LNCaP clone FGC (cell line): ENCODE measurements around the gene ANXA6.

Source experiments
- DNase-seq: peaks from one replicate; pipeline ENCODE4 v3.0.0-alpha.2; 2011; ENCODE audit warnings: low read depth
- H3K4me3 ChIP-seq: 2 replicates; pipeline ENCODE4 v1.5.1; 2011; ENCODE audit warnings: mild to moderate bottlenecking, low read depth, low read length, control low read depth
- TF ChIP-seq, protein P1 (sequence below): IDR thresholded peaks from 2 replicates; pipeline ENCODE4 v1.5.1; 2012; ENCODE audit warnings: mild to moderate bottlenecking; ENCODE audit not compliant: control insufficient read depth, insufficient read depth; ENCODE audit errors: extremely low read depth

The ANXA6 gene

DNA sequence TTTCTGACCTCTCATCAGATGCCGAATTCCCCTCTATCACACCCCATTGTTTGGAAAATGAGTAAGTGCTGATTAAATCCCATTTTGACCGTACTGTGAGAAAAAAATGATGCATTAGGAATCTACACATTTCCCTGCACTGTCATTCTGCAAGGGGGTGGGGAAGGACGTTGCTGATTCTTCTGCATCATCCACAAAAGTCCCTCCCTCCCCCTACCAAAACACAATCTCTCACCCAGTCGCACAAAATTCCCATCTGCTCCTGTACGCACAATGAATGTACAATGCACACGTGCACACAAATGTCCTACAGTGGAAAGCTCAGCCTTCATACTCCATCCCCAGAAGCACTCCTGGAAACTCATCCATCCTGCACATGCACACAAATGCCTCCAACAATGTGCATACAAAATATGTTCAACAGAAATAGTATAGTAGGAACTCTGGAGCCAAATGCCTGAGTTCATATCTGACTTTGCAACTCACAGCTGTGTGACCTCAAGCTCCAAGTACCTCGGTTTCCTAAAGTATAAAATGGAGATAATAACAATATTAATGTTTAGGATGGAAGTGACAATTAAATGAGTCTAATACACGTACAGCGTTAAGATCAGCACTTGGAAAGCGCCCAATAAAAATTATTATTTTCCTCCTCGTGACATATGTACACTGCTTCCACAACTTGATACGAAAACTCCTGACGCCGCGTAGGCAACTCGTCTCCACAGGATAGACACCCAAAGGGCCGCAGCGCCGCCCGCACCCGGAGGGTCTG lies 77.6 kb downstream of the ANXA6 start:
- TF ChIP-seq, protein P1, sequence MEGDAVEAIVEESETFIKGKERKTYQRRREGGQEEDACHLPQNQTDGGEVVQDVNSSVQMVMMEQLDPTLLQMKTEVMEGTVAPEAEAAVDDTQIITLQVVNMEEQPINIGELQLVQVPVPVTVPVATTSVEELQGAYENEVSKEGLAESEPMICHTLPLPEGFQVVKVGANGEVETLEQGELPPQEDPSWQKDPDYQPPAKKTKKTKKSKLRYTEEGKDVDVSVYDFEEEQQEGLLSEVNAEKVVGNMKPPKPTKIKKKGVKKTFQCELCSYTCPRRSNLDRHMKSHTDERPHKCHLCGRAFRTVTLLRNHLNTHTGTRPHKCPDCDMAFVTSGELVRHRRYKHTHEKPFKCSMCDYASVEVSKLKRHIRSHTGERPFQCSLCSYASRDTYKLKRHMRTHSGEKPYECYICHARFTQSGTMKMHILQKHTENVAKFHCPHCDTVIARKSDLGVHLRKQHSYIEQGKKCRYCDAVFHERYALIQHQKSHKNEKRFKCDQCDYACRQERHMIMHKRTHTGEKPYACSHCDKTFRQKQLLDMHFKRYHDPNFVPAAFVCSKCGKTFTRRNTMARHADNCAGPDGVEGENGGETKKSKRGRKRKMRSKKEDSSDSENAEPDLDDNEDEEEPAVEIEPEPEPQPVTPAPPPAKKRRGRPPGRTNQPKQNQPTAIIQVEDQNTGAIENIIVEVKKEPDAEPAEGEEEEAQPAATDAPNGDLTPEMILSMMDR, result no peak
- peak overlapping the region; percentile 81 for H3K4me3 ChIP-seq
- DNase-seq, result no peak

DNA sequence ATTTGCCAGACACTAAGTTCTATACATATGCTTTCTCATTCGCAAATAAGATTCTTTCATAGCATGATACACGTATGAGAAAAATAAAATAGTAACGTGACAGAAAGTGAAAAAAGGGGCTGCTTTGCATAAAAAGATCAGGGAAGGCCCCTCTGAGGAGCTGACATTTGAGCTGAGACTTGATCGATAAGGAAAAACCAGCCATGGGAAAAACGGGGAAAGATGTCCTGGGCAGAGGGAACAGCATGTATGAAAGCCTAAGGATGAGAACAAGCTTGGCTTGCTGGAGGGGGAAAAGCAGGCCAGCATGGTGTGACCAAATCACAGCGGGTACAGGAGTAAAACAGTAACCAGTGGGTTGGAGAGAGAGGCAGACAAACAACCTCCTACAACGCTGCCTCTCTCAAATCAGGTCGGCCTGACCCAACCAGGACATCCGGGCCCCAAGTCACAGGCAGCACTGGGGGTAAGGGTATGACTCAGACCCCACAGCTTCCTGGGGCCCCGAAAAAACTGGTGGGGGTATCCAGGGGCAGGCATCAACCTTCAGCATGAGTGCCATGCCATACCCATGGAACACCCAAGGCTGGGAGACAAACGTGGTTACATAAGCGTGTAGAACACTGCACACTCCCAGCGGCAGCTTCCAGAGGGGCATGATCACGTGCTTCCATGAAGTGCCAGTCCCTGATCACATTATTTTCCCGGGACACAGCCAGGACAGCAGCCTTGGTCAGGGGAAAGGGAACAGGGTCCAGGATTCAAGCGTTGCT lies 78.9 kb downstream of the ANXA6 start:
- DNase-seq, result no peak
- TF ChIP-seq, protein P1, result no peak
- H3K4me3 ChIP-seq, result no peak overlapping the region

DNA sequence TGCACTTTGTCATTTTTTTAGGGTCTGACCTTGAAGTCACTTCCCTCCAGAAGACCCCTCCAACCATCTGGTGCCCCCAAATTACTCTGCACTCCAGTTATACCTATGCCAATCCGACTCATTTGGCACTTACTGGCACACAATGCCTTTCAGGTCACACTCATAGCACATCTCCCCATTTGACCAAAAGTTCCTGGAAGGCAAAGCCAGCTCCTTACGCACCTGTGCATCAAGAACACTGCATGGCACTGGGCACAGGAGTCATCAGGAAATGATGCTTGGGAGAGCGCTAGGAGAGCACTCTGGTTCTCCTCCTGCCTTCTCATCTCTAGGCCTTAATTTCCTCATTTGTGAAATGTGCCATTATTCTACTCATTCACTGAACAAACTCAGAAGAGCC lies 79.6 kb downstream of the ANXA6 start:
- H3K4me3 ChIP-seq, result no peak overlapping the region
- TF ChIP-seq, protein P1, result no peak
- DNase-seq, result no peak

DNA sequence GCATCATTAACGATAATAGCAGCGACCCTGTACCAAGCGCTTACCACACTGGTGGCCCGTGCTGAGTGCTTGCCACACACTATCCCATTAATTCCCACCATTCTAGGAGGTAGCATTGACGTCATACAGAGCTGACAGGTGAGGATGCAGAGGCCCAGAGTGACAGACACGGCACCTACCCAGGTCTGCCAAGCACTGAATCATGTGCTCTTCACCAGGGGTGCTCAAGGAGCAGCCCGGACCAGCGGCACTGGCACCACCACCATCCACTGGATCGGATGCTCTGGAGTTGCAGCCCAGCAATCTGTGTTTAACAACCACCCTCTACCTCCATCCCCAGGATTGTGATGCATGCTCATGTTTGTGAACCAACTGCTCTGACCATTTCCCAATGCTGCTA lies 80.2 kb downstream of the ANXA6 start:
- no peak for DNase-seq
- H3K4me3 ChIP-seq, result no peak overlapping the region
- TF ChIP-seq, protein P1, result no peak

DNA sequence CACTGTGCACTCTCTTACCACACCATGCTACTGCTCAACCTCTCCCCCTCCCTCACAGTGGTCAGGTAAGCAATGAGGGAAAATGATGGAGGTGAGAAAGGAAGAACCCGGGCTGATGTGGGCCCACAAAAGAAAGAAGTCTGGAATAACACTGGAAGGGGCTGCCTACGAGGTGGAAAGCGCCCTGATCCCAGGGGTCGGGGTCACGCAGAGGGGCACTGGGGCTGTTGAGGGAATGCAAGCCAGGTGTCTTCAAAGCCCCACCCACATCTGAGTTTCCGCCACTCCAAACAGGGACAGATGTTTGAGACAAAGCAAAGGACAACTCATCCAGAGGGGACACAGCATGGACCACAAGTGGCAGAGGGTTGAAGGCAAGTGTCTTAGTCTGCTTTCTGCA lies 81.0 kb downstream of the ANXA6 start:
- DNase-seq, result no peak
- TF ChIP-seq, protein P1, result no peak
- no peak overlapping the region for H3K4me3 ChIP-seq

DNA sequence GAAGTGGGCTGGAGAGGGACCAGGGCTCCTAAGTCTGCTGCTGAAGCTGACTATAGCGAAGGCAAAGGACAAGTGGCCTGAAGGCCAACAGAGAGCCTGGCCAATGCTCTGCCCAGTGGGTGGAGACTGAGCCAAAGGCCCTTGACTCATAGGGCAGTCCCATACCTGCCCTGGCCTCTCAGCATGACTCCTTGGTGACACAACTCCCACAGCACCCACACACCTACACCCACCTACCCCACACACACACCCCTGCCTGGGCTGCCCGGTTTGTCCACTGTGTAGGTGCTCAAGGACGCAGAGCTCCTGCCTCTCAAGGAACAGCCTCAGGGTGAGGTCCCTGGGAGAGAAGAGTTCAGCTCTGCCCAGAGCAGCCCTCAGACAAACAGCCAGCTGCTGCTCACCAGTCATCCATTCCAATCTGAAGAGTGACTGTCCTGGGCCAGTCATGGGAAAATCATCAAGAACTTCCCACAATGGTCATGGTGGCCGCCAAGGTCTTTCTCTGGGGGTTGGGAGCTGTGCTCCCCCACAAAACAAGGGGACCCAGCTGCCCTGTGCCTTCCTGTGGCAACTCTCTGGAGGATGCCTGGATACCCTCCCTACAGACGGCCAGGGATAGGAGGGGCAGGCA lies 81.8 kb downstream of the ANXA6 start:
- no peak for DNase-seq
- H3K4me3 ChIP-seq, result no peak overlapping the region
- TF ChIP-seq, protein P1, result no peak
